GM12801 (cell line): Measurements from ENCODE around the gene CDC42SE2.

Experiments
- TF ChIP-seq, protein P1 (sequence below): IDR thresholded peaks from one replicate; pipeline ENCODE4 v1.5.1; 2011; ENCODE audit warnings: control low read depth; ENCODE audit not compliant: insufficient read length; ENCODE audit errors: extremely low read depth

CDC42SE2 gene

GRCh38 chr5:131433109-131433508 is 169.3 kb downstream of the CDC42SE2 start:
- TF ChIP-seq, protein P1, sequence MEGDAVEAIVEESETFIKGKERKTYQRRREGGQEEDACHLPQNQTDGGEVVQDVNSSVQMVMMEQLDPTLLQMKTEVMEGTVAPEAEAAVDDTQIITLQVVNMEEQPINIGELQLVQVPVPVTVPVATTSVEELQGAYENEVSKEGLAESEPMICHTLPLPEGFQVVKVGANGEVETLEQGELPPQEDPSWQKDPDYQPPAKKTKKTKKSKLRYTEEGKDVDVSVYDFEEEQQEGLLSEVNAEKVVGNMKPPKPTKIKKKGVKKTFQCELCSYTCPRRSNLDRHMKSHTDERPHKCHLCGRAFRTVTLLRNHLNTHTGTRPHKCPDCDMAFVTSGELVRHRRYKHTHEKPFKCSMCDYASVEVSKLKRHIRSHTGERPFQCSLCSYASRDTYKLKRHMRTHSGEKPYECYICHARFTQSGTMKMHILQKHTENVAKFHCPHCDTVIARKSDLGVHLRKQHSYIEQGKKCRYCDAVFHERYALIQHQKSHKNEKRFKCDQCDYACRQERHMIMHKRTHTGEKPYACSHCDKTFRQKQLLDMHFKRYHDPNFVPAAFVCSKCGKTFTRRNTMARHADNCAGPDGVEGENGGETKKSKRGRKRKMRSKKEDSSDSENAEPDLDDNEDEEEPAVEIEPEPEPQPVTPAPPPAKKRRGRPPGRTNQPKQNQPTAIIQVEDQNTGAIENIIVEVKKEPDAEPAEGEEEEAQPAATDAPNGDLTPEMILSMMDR: no peak

GRCh38 chr5:131436081-131436480 is 172.2 kb downstream of the CDC42SE2 start:
- TF ChIP-seq, protein P1: no peak

DNA sequence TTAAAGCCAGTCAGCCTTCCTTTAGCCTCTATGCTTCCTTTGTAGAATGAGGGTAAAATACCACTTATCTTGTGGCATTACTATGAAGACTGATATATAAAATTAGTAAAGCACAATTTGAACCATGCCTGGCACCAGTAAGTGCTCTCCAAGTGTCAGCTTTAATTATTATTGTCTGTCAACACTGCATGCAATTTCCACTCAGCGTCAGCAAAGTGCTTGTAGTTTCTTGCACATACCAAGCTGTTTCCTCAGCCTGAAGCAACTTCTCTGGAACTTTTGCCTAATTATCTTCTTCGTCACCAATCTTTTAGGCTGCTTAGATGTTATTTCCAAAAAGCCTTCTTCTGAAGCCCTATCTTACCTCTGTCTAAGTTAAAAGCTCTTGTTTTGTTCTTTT is 177.3 kb downstream of the CDC42SE2 start:
- TF ChIP-seq, protein P1: no peak
